H1 (cell line): ENCODE results near the gene GUCY1B1.

Experiments used
- ATF2 ChIP-seq: IDR thresholded peaks from 2 replicates; pipeline ENCODE4 v1.6.1; 2012; ENCODE audit warnings: low read length, inconsistent platforms
- CHD2 ChIP-seq: IDR thresholded peaks from 2 replicates; pipeline ENCODE4 v1.6.1; 2012; ENCODE audit warnings: low read length, improper control_type of control experiment
- CTCF ChIP-seq, 3 experiments: IDR thresholded peaks; 1 replicate in 2 of 3; 2 replicates in 1 of 3; pipeline versions ENCODE4 v1.5.1 to v1.6.1; 2011; ENCODE audit warnings: low read length in 3 of 3, mild to moderate bottlenecking in 3 of 3, inconsistent platforms in 2 of 3, low read depth in 1 of 3, moderate library complexity in 1 of 3; ENCODE audit not compliant: insufficient read depth in 1 of 3; ENCODE audit errors: control extremely low read depth in 1 of 3
- EP300 ChIP-seq, 2 experiments: IDR thresholded peaks; 1 replicate in 1 of 2; 2 replicates in 1 of 2; pipeline ENCODE4 v1.6.1; 2011 to 2012; ENCODE audit warnings: low read depth in 2 of 2, low read length in 2 of 2, mild to moderate bottlenecking in 2 of 2, borderline replicate concordance in 1 of 2, inconsistent platforms in 1 of 2, moderate library complexity in 1 of 2
- FOSL1 ChIP-seq: IDR thresholded peaks from 2 replicates; pipeline ENCODE4 v1.6.1; 2011; ENCODE audit warnings: mild to moderate bottlenecking, low read depth, low read length, moderate library complexity; ENCODE audit not compliant: insufficient read depth
- POLR2AphosphoS5 ChIP-seq: IDR thresholded peaks from 2 replicates; pipeline ENCODE4 v1.6.1; 2011; ENCODE audit warnings: low read depth, low read length
- TAF1 ChIP-seq: IDR thresholded peaks from 2 replicates; pipeline ENCODE4 v1.6.1; 2011; ENCODE audit warnings: mild to moderate bottlenecking, low read depth, low read length
- USF2 ChIP-seq: IDR thresholded peaks from 2 replicates; pipeline ENCODE4 v1.6.1; 2011; ENCODE audit warnings: low read length, improper control_type of control experiment

GRCh38 chr4:155795991-155796390, 37.2 kb downstream of the GUCY1B1 start:
- TF ChIP-seq TAF1 (no peak), CTCF (IDR thresholded peaks at IDR 0.05; ENCODE audit: control extremely low read depth in 1 of 3, insufficient read depth in 1 of 3, low read depth in 1 of 3, low read length in 3 of 3) (peak; percentile 6 to 72 (median 60)), FOSL1 (no peak), EP300 (IDR thresholded peaks at IDR 0.05; ENCODE audit: borderline replicate concordance in 1 of 2, low read depth in 2 of 2, low read length in 2 of 2) (no peak), USF2 (no peak), POLR2AphosphoS5 (no peak), CHD2 (no peak), ATF2 (no peak)
